Epidermal melanocyte (primary cell): ENCODE results near the gene ZNF410.
"Not testable (repeated sequence)": the region's sequence is repeated elsewhere in the genome, so short reads cannot be mapped to it uniquely, and the experiment has no call there.

Experiments used
- DNase-seq: peaks from one replicate; pipeline ENCODE4 v3.0.0; 2011; ENCODE audit warnings: low spot score; ENCODE audit not compliant: insufficient read length

Gene ZNF410

GRCh38 chr14:73887318-73887616 is 608 bp downstream of the ZNF410 start:
- DNase-seq, result no peak

- no peak for DNase-seq
Observed at GRCh38 chr14:73887694-73888459, 1.2 kb downstream of the ZNF410 start.

GRCh38 chr14:73888460-73888725 is 1.7 kb downstream of the ZNF410 start:
- DNase-seq, result no peak

GRCh38 chr14:73888971-73889370 is 2.3 kb downstream of the ZNF410 start:
- no peak for DNase-seq

GRCh38 chr14:73889376-73889775 is 2.7 kb downstream of the ZNF410 start:
- DNase-seq, result no peak

- DNase-seq, result not testable (repeated sequence)
Observed at GRCh38 chr14:73894180-73894687, 7.6 kb downstream of the ZNF410 start.

- DNase-seq, result no peak
Observed at GRCh38 chr14:73895939-73896338, 9.3 kb downstream of the ZNF410 start.

- no peak for DNase-seq
Observed at GRCh38 chr14:73896521-73896920, 9.9 kb downstream of the ZNF410 start.

GRCh38 chr14:73903028-73903427 is 16.4 kb downstream of the ZNF410 start:
- no peak for DNase-seq

GRCh38 chr14:73909681-73910080 is 23.0 kb downstream of the ZNF410 start:
- DNase-seq, result no peak

- no peak for DNase-seq
Observed at GRCh38 chr14:73913256-73913655, 26.6 kb downstream of the ZNF410 start.

GRCh38 chr14:73916324-73916723 is 29.7 kb downstream of the ZNF410 start:
- no peak for DNase-seq

- DNase-seq, result not testable (repeated sequence)
Observed at GRCh38 chr14:73919457-73919856, 32.8 kb downstream of the ZNF410 start.

GRCh38 chr14:73924337-73924736 is 37.7 kb downstream of the ZNF410 start:
- no peak for DNase-seq

- peak; percentile 31 for DNase-seq
Observed at GRCh38 chr14:73935666-73936065, 49.0 kb downstream of the ZNF410 start.

- DNase-seq, result no peak
Observed at GRCh38 chr14:73936548-73936947, 49.9 kb downstream of the ZNF410 start.

GRCh38 chr14:73937012-73937411 is 50.4 kb downstream of the ZNF410 start:
- DNase-seq, result no peak

- DNase-seq, result no peak
Observed at GRCh38 chr14:73942180-73942579, 55.5 kb downstream of the ZNF410 start.

GRCh38 chr14:73943083-73943482 is 56.4 kb downstream of the ZNF410 start:
- peak; percentile 29 for DNase-seq

GRCh38 chr14:73944432-73945158 is 57.9 kb downstream of the ZNF410 start:
- no peak for DNase-seq

GRCh38 chr14:73945159-73945670 is 58.6 kb downstream of the ZNF410 start:
- no peak for DNase-seq

GRCh38 chr14:73949752-73950734 is 63.4 kb downstream of the ZNF410 start, which contains the start of the genes COQ6 and FAM161B:
Gene COQ6, plus strand, starts transcription at chr14:73950302. Its CDS starts 31 bp downstream, at chr14:73950333.
Gene FAM161B, minus strand, starts transcription at chr14:73950094. Its CDS starts 68 bp downstream, at chr14:73950026.
- peak; percentile 84 for DNase-seq
